Activated CD4-positive, alpha-beta T cell treated with anti-CD3 and anti-CD28 coated beads for 36 hours (primary cell): ENCODE results near the gene TTN. TPM values are rescaled to one million over a fixed set of nuclear protein-coding genes. Genes with fewer than 3 reads are reported as not detected.

Experiments used
- ATAC-seq: fragments of 200-7000 bp; cut with Tn5 transposase; one replicate; pipeline ENCODE4 v1.10.0; 2021; ENCODE audit warnings: mild to moderate bottlenecking, moderate library complexity
- CTCF ChIA-PET: fragments of 350-600 bp; sonication (Branson Sonifier 250); formaldehyde crosslinking; loops from one replicate; lab custom pipeline; 2021; ENCODE audit warnings: antibody characterized with exemption; lab: Charles Lee
- POLR2A ChIA-PET: fragments of 350-600 bp; sonication (Branson Sonifier 250); formaldehyde crosslinking; loops from one replicate; lab custom pipeline; 2021; ENCODE audit warnings: antibody characterized with exemption, inconsistent platforms; lab: Charles Lee
- DNase-seq: peaks from one replicate; pipeline ENCODE4 v3.0.0-alpha.2; 2020
- H3K27ac Mint-ChIP-seq: one replicate; pipeline ENCODE4 v1.8.0; 2021; ENCODE audit warnings: mixed read lengths
- H3K27me3 Mint-ChIP-seq: one replicate; pipeline ENCODE4 v1.8.0; 2021; ENCODE audit warnings: mixed read lengths
- H3K36me3 Mint-ChIP-seq: one replicate; pipeline ENCODE4 v1.8.0; 2021; ENCODE audit warnings: low read depth, mixed read lengths
- H3K4me1 Mint-ChIP-seq: one replicate; pipeline ENCODE4 v1.8.0; 2021; ENCODE audit warnings: mixed read lengths
- H3K4me3 Mint-ChIP-seq: one replicate; pipeline ENCODE4 v1.8.0; 2021; ENCODE audit warnings: mild to moderate bottlenecking, moderate library complexity, mixed read lengths
- H3K9me3 Mint-ChIP-seq: one replicate; pipeline ENCODE4 v1.8.0; 2021; ENCODE audit warnings: low read depth, mixed read lengths
- intact Hi-C, 2 experiments: fragments of 100-400 bp; cut with DNase I in 1 of 2; cut with micrococcal nuclease in 1 of 2; formaldehyde crosslinking; loops; one replicate each; pipeline versions ENCODE4 v1.14.2 to v1.15.1; 2022 to 2024; cut with DNase I, micrococcal nuclease
- total RNA-seq, 2 experiments: library from RNA; stranded (reverse); gene quantifications; one replicate each; pipeline ENCODE4 v1.2.3, GENCODE V29; 2021

Gene TTN
- total RNA-seq, 2 experiments from 2014 or later, result 1.6 to 3.1 TPM

- Mint-ChIP-seq H3K4me1 (no peaks in the 10 kb centered on the region), H3K27me3 (no peaks in the 10 kb centered on the region), H3K4me3 (no peak overlapping the region), H3K27ac (no peak overlapping the region), H3K36me3 (peaks cover 6% of the 10 kb centered on the region), H3K9me3 (no peaks in the 10 kb centered on the region)
- intact Hi-C loops, result no loop called here
- ATAC-seq (no peak), DNase-seq (no peak)
- ChIA-PET POLR2A (no interaction called here), CTCF (interaction anchor here (0.6 to 2.2 kb wide), 2 partner anchors 15 to 16 kb away, joined by 3 to 6 read pairs; no protein-coding TSS in a partner anchor)
These were observed 25.0 kb downstream of the TTN start for GRCh38 chr2:178782236-178782635.

GRCh38 chr2:178777577-178777976 lies 29.6 kb downstream of the TTN start:
- Mint-ChIP-seq H3K36me3 (peaks cover 19% of the 10 kb centered on the region), H3K4me3 (no peak overlapping the region), H3K9me3 (no peaks in the 10 kb centered on the region), H3K27me3 (no peaks in the 10 kb centered on the region), H3K27ac (no peak overlapping the region), H3K4me1 (no peaks in the 10 kb centered on the region)
- DNase-seq (no peak), ATAC-seq (no peak)
- intact Hi-C loops, result no loop called here
- ChIA-PET POLR2A (no interaction called here), CTCF (interaction anchor here (1.6 to 2.1 kb wide), 2 partner anchors 16 to 18 kb away, joined by 7 to 9 read pairs; no protein-coding TSS in a partner anchor)

- DNase-seq, result no peak
- POLR2A ChIA-PET, result no interaction called here
- Mint-ChIP-seq H3K4me3 (no peak overlapping the region), H3K4me1 (no peaks in the 10 kb centered on the region), H3K27me3 (no peaks in the 10 kb centered on the region), H3K36me3 (peaks cover 19% of the 10 kb centered on the region), H3K9me3 (no peaks in the 10 kb centered on the region), H3K27ac (no peak overlapping the region)
- no peak for ATAC-seq
- CTCF ChIA-PET, result interaction anchor here (0.8 to 2.1 kb wide), 2 partner anchors 13 to 15 kb away, joined by 3 to 9 read pairs; no protein-coding TSS in a partner anchor
- intact Hi-C loops, result no loop called here
These were observed 30.5 kb downstream of the TTN start for GRCh38 chr2:178776751-178777150.

GRCh38 chr2:178775975-178776374 lies 31.2 kb downstream of the TTN start:
- Mint-ChIP-seq H3K27me3 (no peaks in the 10 kb centered on the region), H3K4me3 (no peak overlapping the region), H3K9me3 (no peaks in the 10 kb centered on the region), H3K4me1 (no peaks in the 10 kb centered on the region), H3K27ac (no peak overlapping the region), H3K36me3 (peaks cover 19% of the 10 kb centered on the region)
- intact Hi-C loops, result no loop called here
- DNase-seq (no peak), ATAC-seq (no peak)
- ChIA-PET CTCF (interaction anchor here (0.6 to 2.1 kb wide), 3 partner anchors 14 to 473 kb away, joined by 3 to 9 read pairs (median 4); no protein-coding TSS in a partner anchor), POLR2A (no interaction called here)

- ChIA-PET CTCF (interaction anchor here (0.9 to 1.2 kb wide), 2 partner anchors 9 to 12 kb away, joined by 3 to 4 read pairs; no protein-coding TSS in a partner anchor), POLR2A (no interaction called here)
- DNase-seq, result no peak
- intact Hi-C loops, result no loop called here
- H3K36me3 Mint-ChIP-seq, result peaks cover 4% of the 10 kb centered on the region
- H3K4me3 Mint-ChIP-seq, result no peak overlapping the region
- no peak for ATAC-seq
- no peaks in the 10 kb centered on the region for H3K4me1 Mint-ChIP-seq
- H3K27me3 Mint-ChIP-seq, result no peaks in the 10 kb centered on the region
- H3K27ac Mint-ChIP-seq, result no peak overlapping the region
- H3K9me3 Mint-ChIP-seq, result no peaks in the 10 kb centered on the region
These were observed 36.7 kb downstream of the TTN start for GRCh38 chr2:178770518-178770917.

GRCh38 chr2:178767094-178768060 lies 39.8 kb downstream of the TTN start:
- intact Hi-C loops, result loop anchor here in 1 of 2 experiments (10.0 kb wide), 2 partner anchors 367 to 677 kb away; no protein-coding TSS in a partner anchor
- Mint-ChIP-seq H3K27ac (no peak overlapping the region), H3K4me1 (no peaks in the 10 kb centered on the region), H3K4me3 (no peak overlapping the region), H3K9me3 (no peaks in the 10 kb centered on the region), H3K27me3 (no peaks in the 10 kb centered on the region), H3K36me3 (peaks cover 7% of the 10 kb centered on the region)
- ChIA-PET CTCF (interaction anchor here (1.1 to 1.2 kb wide), 3 partner anchors 11 to 32 kb away, joined by 3 to 6 read pairs (median 3); no protein-coding TSS in a partner anchor), POLR2A (no interaction called here)
- ATAC-seq (no peak), DNase-seq (no peak)

GRCh38 chr2:178764097-178764496 lies 43.1 kb downstream of the TTN start:
- Mint-ChIP-seq H3K4me1 (no peaks in the 10 kb centered on the region), H3K4me3 (no peak overlapping the region), H3K9me3 (no peaks in the 10 kb centered on the region), H3K27me3 (no peaks in the 10 kb centered on the region), H3K36me3 (peaks cover 3% of the 10 kb centered on the region), H3K27ac (no peak overlapping the region)
- no peak for ATAC-seq
- intact Hi-C loops, result loop anchor here (5.0 to 10.0 kb wide), 3 partner anchors 371 to 681 kb away; no protein-coding TSS in a partner anchor
- ChIA-PET CTCF (interaction anchor here (1.0 to 4.3 kb wide), 6 partner anchors 13 to 366 kb away, joined by 3 to 47 read pairs (median 4); no protein-coding TSS in a partner anchor), POLR2A (no interaction called here)
- DNase-seq, result no peak

- CTCF ChIA-PET, result interaction anchor here (0.6 to 4.3 kb wide), 23 partner anchors 9 to 682 kb away, joined by 3 to 47 read pairs (median 3); no protein-coding TSS in a partner anchor
These were observed 45.4 kb downstream of the TTN start for GRCh38 chr2:178761759-178762371.

GRCh38 chr2:178756843-178757242 lies 50.4 kb downstream of the TTN start:
- Mint-ChIP-seq H3K4me1 (no peaks in the 10 kb centered on the region), H3K36me3 (peaks cover 5% of the 10 kb centered on the region), H3K27me3 (no peaks in the 10 kb centered on the region), H3K9me3 (no peaks in the 10 kb centered on the region), H3K4me3 (no peak overlapping the region), H3K27ac (no peak overlapping the region)
- CTCF ChIA-PET, result interaction anchor here (1.3 kb wide), 1 partner anchor 10 kb away, joined by 3 read pairs; no protein-coding TSS in a partner anchor
- intact Hi-C loops, result no loop called here
- ATAC-seq (no peak), DNase-seq (no peak)
- POLR2A ChIA-PET, result no interaction called here

More at GRCh38 chr2:178761759-178762371, 45.4 kb downstream of the TTN start:
- Mint-ChIP-seq H3K4me1 (no peaks in the 10 kb centered on the region), H3K36me3 (peaks cover 5% of the 10 kb centered on the region), H3K27me3 (no peaks in the 10 kb centered on the region), H3K27ac (no peak overlapping the region), H3K4me3 (no peak overlapping the region), H3K9me3 (no peaks in the 10 kb centered on the region)
- POLR2A ChIA-PET, result no interaction called here
- ATAC-seq (peak; percentile 66), DNase-seq (peak; percentile 44)
- intact Hi-C loops, result loop anchor here (1.0 to 10.0 kb wide), 6 partner anchors 152 to 990 kb away; no protein-coding TSS in a partner anchor

GRCh38 chr2:178756343-178756742 lies 50.9 kb downstream of the TTN start:
- no peaks in the 10 kb centered on the region for H3K9me3 Mint-ChIP-seq
- H3K4me3 Mint-ChIP-seq, result no peak overlapping the region
- H3K4me1 Mint-ChIP-seq, result no peaks in the 10 kb centered on the region
- H3K36me3 Mint-ChIP-seq, result peaks cover 7% of the 10 kb centered on the region
- no peak overlapping the region for H3K27ac Mint-ChIP-seq
- ChIA-PET POLR2A (no interaction called here), CTCF (interaction anchor here (1.3 kb wide), 1 partner anchor 11 kb away, joined by 3 read pairs; no protein-coding TSS in a partner anchor)
- H3K27me3 Mint-ChIP-seq, result no peaks in the 10 kb centered on the region
- ATAC-seq (no peak), DNase-seq (no peak)
- intact Hi-C loops, result no loop called here

GRCh38 chr2:178747767-178748166 lies 59.5 kb downstream of the TTN start:
- no peaks in the 10 kb centered on the region for H3K9me3 Mint-ChIP-seq
- peaks cover 13% of the 10 kb centered on the region for H3K36me3 Mint-ChIP-seq
- no peaks in the 10 kb centered on the region for H3K4me1 Mint-ChIP-seq
- H3K4me3 Mint-ChIP-seq, result no peak overlapping the region
- POLR2A ChIA-PET, result no interaction called here
- CTCF ChIA-PET, result interaction anchor here (1.2 kb wide), 1 partner anchor 14 kb away, joined by 5 read pairs; no protein-coding TSS in a partner anchor
- no peak for ATAC-seq
- no peaks in the 10 kb centered on the region for H3K27me3 Mint-ChIP-seq
- H3K27ac Mint-ChIP-seq, result no peak overlapping the region
- no peak for DNase-seq
- intact Hi-C loops, result no loop called here
